Stimulated activated naive CD8-positive, alpha-beta T cell treated with anti-CD3 and anti-CD28 coated beads, Interleukin-15, amount 100 ng/mL, for 72 hours (primary cell): ENCODE results near the gene ZNF253.
"Not testable (repeated sequence)": the region's sequence is repeated elsewhere in the genome, so short reads cannot be mapped to it uniquely, and the experiment has no call there.

Experiments
- ATAC-seq: fragments of 150-1000 bp; cut with Tn5 transposase; 2 replicates; pipeline ENCODE4 v1.10.0; 2021; ENCODE audit warnings: mild to moderate bottlenecking, moderate library complexity
- DNase-seq, 2 donors: peaks; one replicate each; pipeline ENCODE4 v3.0.0; 2021 to 2022
- H3K27ac Mint-ChIP-seq, 2 donors: one replicate each; pipeline ENCODE4 v1.8.0; 2022; ENCODE audit warnings: mild to moderate bottlenecking in 2 of 2, mixed read lengths in 2 of 2, moderate library complexity in 2 of 2
- H3K27me3 Mint-ChIP-seq: one replicate; pipeline ENCODE4 v1.8.0; 2022; ENCODE audit warnings: mixed read lengths
- H3K4me1 Mint-ChIP-seq: one replicate; pipeline ENCODE4 v1.8.0; 2022; ENCODE audit warnings: mild to moderate bottlenecking, mixed read lengths
- H3K4me3 Mint-ChIP-seq, 2 donors: one replicate each; pipeline ENCODE4 v1.8.0; 2022; ENCODE audit warnings: mild to moderate bottlenecking in 2 of 2, mixed read lengths in 2 of 2, moderate library complexity in 1 of 2
- H3K9me3 Mint-ChIP-seq, 2 donors: one replicate each; pipeline ENCODE4 v1.8.0; 2022; ENCODE audit warnings: mixed read lengths in 2 of 2

Gene ZNF253

DNA sequence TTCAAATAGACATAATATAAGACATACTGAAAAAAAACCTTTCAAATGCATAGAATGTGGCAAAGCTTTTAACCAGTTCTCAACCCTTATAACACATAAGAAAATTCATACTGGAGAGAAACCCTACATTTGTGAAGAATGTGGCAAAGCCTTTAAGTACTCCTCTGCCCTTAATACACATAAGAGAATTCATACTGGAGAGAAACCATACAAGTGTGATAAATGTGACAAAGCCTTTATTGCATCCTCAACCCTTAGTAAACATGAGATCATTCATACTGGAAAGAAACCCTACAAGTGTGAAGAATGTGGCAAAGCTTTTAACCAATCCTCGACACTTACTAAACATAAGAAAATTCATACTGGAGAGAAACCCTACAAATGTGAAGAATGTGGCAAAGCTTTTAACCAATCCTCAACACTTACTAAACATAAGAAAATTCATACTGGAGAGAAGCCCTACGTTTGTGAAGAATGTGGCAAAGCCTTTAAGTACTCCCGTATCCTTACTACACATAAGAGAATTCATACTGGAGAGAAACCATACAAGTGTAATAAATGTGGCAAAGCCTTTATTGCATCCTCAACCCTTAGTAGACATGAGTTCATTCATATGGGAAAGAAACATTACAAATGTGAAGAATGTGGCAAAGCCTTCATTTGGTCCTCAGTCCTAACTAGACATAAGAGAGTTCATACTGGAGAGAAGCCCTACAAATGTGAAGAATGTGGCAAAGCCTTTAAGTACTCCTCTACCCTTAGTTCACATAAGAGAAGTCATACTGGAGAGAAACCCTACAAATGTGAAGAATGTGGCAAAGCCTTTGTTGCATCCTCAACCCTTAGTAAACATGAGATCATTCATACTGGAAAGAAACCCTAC lies 68.0 kb downstream of the ZNF253 start:
- not testable (repeated sequence) for ATAC-seq, H3K4me3 Mint-ChIP-seq, H3K4me1 Mint-ChIP-seq, H3K27me3 Mint-ChIP-seq, DNase-seq, H3K27ac Mint-ChIP-seq
- H3K9me3 Mint-ChIP-seq: peaks cover 35 to 44% of the 10 kb centered on the region in 2 donors

DNA sequence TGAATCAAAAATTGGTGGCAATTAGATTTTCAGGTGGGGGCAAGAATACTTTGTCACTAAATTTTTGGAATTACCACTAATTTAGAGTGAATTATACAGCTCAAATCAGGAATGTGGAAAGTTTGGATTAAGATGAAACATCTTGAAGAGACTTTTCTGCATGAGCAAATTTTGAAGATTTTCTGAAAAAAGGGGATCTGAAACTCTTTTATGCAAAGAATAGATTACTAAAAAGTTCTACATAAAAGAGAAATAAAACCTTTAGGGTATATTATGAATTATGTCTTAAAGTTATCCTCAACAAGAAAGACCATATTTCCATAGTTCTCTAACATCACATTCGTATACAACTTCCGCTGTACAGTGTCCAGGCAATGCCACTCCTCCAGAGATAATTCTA lies 71.7 kb downstream of the ZNF253 start:
- H3K4me1 Mint-ChIP-seq: no peaks in the 10 kb centered on the region
- ATAC-seq (no peak), DNase-seq (no peak)
- H3K27ac Mint-ChIP-seq: no peak overlapping the region
- no peak overlapping the region for H3K4me3 Mint-ChIP-seq
- H3K9me3 Mint-ChIP-seq: peaks cover 44 to 56% of the 10 kb centered on the region in 2 donors
- no peaks in the 10 kb centered on the region for H3K27me3 Mint-ChIP-seq

DNA sequence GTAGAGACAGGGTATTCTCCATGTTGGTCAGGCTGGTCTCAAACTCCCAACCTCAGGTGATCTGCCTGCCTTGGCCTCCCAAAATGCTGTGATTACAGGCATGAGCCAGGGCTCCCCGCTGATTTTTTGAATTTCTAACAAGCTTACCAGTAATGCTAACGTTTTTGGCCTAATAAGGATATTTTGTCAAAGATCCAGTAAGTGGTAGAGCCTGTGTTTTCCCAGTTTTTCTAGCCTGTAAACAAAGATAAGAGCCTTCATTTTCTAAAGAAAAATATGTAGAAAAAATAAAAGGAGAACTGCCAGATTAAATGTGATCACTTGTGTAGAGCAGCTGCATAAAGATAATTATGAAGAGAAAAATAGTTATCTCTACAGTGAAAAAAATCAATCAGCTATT lies 72.8 kb downstream of the ZNF253 start:
- H3K4me1 Mint-ChIP-seq: no peaks in the 10 kb centered on the region
- no peaks in the 10 kb centered on the region for H3K27me3 Mint-ChIP-seq
- H3K9me3 Mint-ChIP-seq: peaks cover 39 to 46% of the 10 kb centered on the region in 2 donors
- ATAC-seq (no peak), DNase-seq (no peak)
- no peak overlapping the region for H3K4me3 Mint-ChIP-seq
- H3K27ac Mint-ChIP-seq: no peak overlapping the region

DNA sequence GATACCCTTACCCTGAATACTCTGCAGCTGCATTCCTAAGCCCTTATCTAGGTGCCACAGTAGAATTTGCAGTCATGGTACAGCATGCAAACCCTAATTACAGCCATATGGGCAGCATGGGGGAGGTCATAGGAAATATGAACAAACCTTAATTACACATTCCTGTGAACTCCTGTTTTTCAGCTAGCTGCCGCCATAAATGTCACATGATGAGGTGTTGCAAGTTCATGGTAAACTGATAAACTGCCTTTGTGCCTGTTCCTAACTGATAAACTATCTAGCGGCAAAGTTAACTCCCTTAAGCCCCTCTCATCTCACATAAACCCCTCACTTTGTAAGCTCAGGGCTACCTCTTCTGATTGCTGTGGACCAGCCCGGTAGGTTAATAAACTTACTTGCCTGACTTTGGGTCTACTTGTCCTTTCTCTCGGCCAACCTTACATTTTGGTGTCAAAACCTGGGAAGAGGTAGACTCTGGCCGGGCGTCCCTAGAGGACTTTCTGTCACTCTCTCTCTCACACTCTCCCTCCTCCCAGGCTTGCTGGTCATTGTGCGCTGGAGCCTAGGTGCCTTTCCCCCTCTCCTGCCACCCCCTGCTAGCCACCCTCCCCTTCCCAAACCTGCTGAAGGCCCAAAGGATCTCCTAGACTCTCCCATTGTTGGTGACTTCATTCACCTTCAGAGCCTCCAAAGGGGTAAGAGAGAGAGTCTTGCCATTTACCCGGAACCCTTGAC lies 78.3 kb downstream of the ZNF253 start:
- Mint-ChIP-seq H3K4me1 (no peaks in the 10 kb centered on the region), H3K27ac (no peak overlapping the region), H3K4me3 (no peak overlapping the region), H3K27me3 (no peaks in the 10 kb centered on the region), H3K9me3 (peaks cover 41 to 42% of the 10 kb centered on the region in 2 donors)
- ATAC-seq (no peak), DNase-seq (no peak)
